HG02610 (cell line): ENCODE results near the gene SZT2.
A peak's percentile ranks its signal among the peaks of the same experiment; 100 is the strongest.
"Not testable (repeated sequence)": the region's sequence is repeated elsewhere in the genome, so short reads cannot be mapped to it uniquely, and the experiment has no call there.

ENCODE experiments used
- ATAC-seq: cut with Tn5 transposase; IDR thresholded peaks from one replicate; pipeline ENCODE4 v1.9.1; 2021; ENCODE audit warnings: mild to moderate bottlenecking, moderate library complexity; ENCODE audit not compliant: unreplicated experiment

SZT2 gene

DNA sequence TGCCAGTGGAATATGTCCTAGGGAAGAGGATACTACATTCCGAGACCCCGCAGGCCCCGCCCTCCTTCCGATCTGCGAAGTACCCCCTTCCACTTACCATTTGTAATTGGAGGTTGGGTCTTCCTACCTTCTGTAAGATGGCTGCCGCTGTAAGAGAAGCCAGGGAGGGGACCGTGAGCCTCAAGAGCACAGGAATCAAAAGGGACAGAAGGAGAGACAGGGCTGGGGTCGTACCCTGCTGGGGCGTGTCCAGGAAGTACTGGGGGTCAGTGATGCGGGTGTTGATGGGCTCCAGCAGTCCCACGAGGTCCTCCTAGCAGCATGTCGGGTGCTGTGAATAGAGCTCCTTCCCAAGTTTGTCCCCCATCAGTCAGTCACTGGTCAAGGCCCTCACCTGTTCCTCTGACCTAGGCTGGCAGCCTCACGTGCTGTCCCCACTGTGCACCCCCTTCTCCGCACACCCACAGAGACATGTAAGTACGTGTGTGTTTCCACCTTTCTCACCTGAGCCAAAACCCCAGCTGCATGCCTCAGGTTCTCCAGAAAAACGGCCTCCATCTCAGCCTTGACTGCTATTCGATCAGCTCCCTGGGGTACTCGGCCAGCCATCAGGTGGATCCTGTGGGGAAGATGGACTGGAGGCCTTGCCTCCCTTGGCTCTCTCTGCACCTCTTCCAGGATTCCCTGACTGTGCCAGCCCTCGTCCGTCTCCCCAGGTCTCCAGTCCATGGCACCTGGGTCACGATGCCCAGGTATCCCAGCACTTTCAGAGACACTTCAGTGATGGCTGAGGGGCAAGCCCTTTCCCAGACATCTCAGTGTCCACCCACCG, 62.2 kb downstream of the SZT2 start:
- ATAC-seq: no peak

DNA sequence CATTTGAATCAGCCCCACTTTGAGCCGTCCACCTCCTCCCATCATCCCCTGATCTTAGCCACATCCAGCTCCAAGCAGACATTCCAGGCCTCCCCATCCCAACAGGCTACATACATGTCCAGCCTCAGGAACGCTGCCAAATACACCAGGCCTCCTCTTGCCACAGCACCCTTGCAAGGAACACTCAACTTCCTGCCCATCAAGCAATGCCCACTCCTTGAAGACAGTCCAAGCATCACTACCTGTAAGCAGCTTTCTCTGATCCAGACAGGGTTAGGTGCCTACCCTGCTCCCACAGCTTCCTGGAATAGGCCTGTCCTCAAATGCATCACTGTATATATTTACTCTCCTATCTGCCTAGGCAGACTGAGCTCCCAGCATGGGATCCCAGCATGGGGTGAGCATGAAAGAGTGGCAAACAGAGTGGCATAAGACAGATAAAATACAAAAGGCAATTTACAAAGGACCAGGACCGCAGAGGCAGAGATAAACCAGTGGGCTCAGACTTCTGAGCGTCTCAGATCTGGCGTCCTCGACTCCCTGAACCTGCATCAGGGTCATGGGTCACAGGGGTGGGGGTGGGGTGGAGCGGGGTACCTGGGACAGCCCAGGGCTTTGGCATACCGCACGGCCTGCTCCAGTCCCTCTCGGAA, 63.2 kb downstream of the SZT2 start:
- ATAC-seq: no peak

DNA sequence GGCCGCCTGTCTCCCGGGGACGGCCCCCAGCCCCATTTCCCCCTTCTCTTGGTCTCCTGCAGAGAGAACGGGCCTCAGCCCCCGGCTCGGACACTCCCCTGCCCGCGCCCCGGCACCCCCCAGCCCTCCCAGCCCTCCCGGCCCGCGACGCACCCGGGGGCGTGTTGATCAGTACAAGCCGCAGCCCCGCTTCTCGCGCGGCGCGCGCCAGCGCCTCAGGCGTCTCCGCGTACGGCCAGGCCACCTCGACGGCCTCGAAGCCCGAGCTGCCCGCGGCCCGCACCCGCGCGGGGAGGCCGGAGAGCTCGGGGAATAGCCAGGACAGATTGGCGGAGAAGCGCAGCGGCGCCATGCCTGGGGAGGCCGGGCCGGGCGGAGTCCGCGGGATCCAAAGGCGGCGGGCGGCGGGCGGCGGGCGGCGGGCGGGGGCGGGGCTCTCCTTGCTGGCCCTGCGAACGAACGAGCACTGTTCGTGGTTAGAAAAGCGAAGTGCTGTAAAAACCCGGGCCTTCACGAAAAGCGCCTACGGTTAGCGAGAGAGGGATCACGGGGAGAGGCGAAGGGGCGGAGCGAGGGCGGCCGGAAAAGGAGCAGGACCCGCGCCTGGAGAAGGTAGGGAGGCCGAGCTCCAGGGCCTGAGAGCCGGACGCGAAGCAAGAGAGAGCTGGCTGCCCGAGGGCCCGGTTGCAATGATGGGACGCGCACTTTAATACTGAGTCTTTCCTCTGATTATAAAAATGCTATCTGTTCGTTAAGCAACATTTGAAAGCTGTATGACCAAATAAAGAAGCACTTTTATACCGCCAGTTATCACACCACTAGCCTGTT, 64.0 kb downstream of the SZT2 start, which contains the start of gene HYI:
Gene HYI, minus strand, starts transcription at position 490 of the 828 bp plus-strand sequence. Its CDS starts 138 bp downstream, at position 352.
- ATAC-seq: no peak

DNA sequence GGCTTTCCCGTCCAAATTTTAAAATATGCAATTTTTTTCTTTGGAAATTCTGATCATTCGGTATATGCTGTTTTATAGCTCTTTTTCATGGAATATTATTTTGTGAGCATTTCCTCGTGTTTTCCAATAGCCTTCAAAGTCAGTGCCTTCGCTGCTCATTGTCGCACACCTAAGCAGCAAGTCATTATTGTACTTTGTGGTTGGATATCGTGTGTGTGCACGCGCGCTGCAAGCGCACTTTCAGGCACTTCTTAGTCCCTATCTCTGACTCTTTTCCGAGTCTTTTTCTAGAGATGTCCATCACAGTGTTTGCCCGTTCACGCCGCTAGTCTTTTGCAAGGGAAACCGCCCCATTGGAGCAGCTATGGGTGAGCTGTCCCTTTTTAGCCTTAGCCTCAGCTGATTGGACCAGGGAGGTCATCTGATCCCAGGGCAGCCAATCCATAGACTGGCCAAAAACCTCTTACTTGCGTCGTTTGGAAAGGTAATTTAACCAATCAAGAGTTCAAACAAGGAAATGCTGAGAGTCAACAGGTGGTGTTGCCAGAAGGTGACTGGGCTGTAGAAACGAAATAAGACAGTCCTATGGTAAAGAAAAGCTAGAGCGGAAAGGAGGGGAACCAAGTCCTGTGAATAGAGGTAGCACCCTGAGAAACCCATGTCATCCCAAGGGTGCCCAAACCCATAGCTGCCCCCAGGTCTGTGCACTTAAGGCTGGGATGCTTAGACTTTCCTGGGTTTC, 64.7 kb downstream of the SZT2 start:
- ATAC-seq: peak; percentile 75

DNA sequence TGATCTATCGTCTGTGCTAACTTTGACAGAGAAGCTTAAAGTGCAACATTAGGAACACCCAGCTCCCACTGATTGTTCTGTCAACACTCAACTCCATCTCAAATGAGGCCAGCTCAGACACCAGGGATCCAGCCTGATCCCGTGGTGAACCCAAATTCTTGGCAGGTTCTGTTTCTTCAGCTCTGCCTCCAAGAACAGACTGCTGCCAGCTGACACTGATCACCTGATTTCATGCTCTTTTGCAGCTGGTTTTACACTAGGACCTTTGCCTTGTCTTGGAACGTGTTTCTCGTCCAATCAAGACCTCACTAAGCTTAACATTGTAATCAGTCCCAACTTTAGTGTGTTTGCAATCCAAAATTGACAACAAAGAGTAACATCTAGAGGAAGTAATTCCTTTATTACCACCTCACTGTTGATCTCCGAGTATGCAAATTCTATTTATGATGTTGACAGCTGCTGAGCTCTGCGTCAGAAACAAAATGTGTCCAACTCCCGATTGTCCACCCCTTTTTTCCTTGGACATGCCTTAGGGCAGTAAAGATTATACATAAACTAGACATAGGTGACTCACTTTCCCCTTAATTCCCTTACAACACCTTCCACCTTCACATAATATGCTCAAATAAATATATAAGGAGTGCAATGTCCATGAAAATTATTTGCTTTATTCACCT, 65.7 kb downstream of the SZT2 start:
- ATAC-seq: no peak

DNA sequence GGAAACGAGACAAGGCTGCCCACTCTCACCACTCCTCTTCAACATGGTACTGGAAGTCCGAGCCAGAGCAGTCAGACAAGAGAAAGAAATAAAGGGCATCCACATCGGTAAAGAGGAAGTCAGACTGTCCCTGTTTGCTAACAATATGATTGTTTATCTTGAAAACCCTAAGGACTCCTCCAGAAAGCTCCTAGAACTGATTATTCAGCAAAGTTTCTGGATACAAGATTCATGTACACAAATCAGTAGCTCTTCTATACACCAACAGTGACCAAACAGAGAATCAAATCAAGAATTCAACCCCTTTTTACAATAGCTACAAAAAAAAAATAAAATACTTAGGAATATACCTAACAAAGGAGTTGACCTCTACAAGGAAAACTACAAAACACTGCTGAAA, 68.7 kb downstream of the SZT2 start:
- not testable (repeated sequence) for ATAC-seq

DNA sequence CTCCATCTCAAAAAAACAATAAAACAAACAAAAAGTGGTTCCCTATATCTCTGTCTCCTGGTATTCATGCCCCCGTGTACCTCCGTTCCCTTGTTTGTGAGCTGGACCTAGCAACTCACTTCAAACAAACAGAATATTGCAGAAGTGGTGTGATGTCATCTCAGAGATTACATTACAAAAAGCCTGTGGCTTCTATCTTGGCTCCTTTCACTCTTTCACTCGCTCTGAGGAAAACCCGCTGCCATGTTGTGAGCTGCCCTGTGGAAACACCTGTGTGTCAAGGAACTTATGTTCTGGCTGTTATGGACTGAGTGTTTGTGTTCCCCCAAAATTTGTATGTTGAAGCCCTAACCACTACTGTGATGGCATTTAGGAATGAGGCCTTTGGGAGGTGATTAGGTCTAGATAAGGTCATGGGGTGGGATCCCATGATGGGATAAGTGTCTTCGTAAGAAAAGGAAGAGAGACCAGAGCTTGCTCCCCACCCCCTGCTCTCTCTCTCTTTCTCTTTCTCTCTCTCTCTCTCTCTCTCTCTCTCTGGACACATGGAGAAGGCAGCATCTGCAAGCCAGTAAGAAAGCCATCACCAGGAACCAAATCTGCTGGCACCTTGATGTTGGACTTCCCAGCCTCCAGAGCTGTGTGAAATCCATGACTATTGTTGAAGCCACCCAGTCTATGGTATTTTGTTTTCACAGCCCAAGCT, 71.4 kb downstream of the SZT2 start:
- ATAC-seq: no peak

DNA sequence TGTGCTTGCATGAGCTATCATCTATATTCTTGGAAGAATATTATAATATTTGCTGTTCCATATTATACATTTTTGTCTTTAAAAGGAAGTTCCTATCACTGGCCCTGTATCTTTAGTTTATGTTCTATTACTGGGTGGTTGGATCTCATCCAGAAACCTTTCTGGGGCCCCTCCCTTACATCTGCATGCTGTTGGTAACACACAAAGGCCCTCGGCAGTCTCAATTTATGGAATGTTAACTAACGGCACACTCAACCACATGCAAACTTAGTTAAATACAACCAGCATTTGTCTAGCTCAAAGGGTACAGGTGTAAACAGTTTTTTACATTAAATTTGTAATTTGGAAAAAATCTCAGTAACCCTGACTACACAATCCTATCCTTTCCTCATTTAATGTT, 73.8 kb downstream of the SZT2 start:
- no peak for ATAC-seq

DNA sequence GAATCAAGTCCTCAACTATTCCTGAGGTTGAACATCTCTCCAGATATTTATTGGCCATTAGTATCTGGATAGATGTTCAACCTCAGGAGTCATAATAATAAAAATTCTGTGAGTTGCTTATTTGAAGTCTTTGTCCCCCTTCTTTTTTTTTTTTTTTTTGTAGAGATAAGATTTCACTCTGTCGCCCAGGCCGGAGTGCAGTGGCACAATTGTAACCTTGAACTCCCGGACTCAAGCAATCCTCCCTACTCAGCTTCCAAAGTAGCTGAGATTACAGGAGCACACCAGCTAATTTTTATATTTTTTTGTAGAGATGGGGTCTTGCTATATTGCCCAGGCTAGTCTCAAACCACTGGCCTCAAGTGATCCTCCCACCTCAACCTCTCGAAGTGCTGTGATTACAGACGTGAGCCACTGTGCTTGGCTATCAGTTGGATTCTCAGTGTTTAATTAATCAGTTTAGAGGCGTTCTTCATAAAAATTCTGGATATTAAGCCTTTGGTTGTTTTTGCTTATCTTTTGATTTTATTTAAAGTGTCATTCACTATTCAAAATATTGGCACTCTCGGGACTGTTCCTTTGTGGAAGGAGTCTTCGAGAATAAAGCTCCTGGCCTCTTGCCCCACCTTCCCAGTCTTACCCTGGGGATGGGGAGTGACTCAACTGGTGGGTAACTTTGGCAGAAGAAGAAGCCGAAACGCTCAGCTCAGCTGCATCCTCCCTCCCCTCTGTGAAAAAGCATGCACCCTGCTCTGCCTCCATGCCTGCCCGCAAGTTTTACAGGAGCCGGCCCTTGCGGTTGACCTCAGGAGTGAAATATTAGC, 75.2 kb downstream of the SZT2 start:
- no peak for ATAC-seq

DNA sequence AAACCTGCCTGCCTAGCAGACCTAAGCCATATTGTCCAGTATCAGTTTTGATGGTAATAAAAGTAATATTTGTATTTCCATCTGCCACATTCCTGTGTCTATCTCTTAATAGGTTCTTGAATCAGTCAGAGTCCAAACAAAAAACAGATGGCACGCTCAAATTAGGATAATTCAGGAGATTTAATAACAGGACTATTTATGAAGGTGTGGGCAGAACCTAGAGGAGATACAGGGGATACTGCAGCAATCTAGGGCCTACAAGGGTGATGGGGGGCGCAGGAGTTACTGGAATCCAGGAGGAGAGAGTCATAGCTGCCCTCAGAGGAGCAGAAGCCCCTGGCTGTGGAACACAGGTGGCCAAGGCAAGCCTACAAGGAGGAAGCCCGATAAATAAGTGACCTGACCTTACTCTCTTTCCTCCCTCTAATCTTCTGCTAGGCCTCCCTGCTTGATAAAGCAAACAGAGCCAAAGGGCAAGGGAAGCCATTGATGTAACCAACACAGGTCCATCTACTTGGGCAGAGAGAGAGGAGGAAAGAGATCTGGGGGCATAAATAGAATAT, 75.9 kb downstream of the SZT2 start:
- no peak for ATAC-seq

DNA sequence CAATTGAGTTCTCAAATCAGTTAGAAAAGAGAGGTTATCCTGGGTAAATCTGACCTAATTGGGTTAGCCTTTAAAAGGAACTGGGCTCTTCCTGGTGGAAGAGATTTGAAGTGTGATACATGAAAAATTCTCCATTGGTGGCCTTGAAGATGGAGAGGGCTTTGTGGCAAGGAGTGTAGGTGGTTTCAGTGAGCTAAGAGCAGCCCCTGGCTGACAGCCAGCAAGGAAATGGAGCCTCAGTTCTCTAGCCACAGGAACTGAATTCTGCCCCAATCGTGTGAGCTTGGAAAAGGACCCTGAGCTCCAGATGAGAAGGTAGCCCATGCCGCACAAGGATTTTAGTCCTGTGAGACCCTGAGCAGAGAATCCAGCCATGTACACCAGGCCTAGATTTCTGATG, 76.7 kb downstream of the SZT2 start:
- no peak for ATAC-seq

DNA sequence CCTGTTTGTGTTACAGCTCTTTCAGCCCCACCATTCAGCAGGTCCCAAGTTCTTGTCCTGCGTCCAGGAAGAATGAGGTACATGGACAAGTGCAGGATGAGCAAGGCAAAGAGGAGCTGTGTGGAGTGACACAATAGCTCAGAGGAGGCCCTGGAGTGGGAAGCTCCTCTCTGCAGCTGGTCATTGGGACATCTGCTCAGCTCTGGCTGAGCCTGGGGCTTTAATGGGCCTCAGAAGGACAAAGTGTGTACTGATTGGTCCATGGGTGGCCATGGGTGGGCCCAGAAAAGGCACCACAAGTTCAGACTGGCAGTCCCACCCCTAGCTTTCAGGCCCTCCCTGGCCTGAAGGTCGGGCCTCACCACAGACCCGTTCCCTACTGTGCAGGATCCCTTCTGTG, 78.7 kb downstream of the SZT2 start:
- no peak for ATAC-seq

DNA sequence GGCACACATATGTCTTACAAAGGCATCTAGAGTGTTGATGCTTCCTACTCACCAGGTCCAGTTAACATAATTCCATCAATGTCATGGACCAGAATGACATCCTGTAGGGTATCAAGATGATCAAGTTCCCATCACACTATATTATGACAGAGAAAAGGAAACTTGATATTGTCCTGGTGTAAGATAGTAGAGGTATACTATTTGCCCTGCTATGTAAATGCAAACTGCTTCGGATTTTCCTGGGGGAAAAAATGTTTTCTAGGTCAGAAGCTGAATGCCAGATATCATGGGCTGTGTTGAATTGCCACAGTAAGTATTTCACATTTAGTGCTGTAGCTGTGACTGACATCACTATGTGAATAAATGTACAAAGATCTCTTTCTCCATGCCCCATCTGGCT, 80.2 kb downstream of the SZT2 start:
- no peak for ATAC-seq

DNA sequence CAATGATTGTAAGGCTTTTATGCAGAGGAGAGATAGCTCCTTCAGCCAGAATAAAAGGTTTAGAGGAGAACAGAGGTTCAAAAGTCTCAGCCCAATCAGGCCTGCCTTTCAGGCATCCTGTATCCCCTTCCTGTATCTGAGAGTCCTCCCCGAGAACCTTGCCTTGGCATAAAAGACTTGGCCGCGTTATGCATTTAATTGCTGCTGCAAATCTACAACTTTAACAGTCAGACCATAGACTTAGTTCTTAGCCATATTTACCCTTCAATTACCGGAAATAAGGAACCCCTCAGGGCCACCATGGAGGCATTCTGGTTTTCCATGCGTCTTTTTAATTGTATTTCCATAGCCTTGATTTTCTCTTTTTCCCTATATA, 82.4 kb downstream of the SZT2 start:
- no peak for ATAC-seq

DNA sequence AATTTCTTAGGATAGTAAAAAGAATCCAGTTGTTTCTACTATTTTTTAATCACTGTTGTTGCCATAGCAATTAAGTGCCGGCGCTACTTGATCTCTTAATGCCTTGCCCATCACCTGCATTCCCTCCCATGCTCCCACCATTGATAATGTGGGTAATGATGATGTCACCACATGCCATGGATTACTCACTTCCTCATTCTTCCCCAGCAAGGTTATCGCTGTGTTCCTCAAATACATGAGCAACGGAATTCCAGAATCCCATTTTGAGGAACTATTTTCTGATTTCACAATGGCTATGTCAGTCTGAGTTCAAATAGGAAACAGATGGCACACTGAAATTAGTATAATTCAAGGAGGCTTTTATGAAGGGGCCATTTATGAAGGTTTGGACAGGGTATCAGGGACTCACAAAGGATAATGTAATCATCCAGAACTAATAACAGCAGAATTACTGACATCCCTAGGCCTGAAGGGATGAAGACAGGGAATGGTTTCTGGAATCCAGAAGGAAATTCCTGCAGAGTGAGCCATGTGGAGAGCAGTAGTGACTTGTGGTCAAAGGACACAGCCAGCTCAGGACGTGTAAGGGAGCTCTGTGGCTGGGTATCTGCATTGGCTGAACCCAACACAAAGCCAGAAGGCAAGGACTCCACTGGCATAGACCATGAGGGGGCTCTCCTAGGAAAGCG, 82.9 kb downstream of the SZT2 start:
- not testable (repeated sequence) for ATAC-seq

DNA sequence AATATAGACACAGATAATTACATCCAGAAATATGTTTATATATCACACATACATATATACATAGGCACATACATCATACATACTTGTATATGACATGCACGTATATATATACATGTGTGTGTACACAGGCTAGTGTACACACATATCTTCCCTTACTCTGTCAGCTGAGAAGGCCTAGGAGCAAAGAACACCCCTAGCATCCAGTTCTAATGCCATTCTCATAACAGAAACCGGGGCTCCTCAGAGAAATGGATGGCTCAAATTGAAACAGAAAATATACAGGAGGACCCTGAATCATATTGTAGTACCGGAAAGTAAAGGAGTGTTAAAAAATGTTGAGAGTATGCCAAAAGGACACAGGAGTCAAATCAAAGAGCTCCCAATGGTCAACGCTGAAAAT, 83.8 kb downstream of the SZT2 start:
- ATAC-seq: no peak

DNA sequence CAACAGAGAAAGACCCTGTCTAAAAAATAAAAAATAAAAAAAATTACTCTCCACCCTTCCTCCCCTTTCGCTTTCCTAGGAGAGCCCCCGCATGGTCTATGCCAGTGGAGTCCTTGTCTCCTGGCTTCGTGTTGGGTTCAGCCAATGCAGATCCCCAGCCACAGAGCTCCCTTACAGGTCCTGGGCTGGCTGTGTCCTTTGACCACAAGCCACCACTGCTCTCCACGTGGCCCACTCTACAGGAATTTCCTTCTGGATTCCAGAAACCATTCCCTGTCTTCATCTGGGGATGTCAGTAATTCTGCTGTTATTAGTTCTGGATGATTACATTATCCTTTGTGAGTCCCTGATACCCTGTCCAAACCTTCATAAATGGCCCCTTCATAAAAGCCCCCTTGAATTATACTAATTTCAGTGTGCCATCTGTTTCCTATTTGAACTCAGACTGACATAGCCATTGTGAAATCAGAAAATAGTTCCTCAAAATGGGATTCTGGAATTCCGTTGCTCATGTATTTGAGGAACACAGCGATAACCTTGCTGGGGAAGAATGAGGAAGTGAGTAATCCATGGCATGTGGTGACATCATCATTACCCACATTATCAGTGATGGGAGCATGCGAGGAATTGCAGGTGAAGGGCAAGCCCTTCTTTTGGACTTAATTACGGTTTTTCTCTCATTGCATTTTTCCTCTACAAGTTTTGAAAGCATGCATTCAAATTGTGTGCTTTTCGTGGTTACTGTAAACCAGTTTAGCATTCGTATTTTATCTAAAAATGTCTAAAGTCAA, 86.1 kb downstream of the SZT2 start:
- not testable (repeated sequence) for ATAC-seq
